ENCODE results near the gene CRACR2B.

GRCh38 chr11:843086-843734 is 15.5 kb downstream of the CRACR2B start:
- TF ChIP-seq HOXA7 (CRISPR knock-in tag; IDR thresholded peaks at IDR 0.05; ENCODE audit: borderline replicate concordance) (no peak), ZNF664 (tag by site-specific recombination; IDR thresholded peaks at IDR 0.05) (no peak), MEIS1 (CRISPR knock-in tag; IDR thresholded peaks at IDR 0.05; ENCODE audit: borderline replicate concordance) (no peak), ZNF501 (tag by site-specific recombination; IDR thresholded peaks at IDR 0.05) (no peak), ZFP37 (tag by site-specific recombination; IDR thresholded peaks at IDR 0.05) (no peak), ZNF19 (tag by site-specific recombination; IDR thresholded peaks at IDR 0.05; ENCODE audit: low read depth) (no peak), ZNF146 (tag by site-specific recombination; IDR thresholded peaks at IDR 0.05) (no peak)
- TF ChIP-seq, protein P1, sequence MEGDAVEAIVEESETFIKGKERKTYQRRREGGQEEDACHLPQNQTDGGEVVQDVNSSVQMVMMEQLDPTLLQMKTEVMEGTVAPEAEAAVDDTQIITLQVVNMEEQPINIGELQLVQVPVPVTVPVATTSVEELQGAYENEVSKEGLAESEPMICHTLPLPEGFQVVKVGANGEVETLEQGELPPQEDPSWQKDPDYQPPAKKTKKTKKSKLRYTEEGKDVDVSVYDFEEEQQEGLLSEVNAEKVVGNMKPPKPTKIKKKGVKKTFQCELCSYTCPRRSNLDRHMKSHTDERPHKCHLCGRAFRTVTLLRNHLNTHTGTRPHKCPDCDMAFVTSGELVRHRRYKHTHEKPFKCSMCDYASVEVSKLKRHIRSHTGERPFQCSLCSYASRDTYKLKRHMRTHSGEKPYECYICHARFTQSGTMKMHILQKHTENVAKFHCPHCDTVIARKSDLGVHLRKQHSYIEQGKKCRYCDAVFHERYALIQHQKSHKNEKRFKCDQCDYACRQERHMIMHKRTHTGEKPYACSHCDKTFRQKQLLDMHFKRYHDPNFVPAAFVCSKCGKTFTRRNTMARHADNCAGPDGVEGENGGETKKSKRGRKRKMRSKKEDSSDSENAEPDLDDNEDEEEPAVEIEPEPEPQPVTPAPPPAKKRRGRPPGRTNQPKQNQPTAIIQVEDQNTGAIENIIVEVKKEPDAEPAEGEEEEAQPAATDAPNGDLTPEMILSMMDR (tag by site-specific recombination; IDR thresholded peaks at IDR 0.05): no peak
- TF ChIP-seq, protein P2, sequence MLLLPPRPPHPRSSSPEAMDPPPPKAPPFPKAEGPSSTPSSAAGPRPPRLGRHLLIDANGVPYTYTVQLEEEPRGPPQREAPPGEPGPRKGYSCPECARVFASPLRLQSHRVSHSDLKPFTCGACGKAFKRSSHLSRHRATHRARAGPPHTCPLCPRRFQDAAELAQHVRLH (tag by site-specific recombination; IDR thresholded peaks at IDR 0.05): no peak
- TF ChIP-seq, protein P3, sequence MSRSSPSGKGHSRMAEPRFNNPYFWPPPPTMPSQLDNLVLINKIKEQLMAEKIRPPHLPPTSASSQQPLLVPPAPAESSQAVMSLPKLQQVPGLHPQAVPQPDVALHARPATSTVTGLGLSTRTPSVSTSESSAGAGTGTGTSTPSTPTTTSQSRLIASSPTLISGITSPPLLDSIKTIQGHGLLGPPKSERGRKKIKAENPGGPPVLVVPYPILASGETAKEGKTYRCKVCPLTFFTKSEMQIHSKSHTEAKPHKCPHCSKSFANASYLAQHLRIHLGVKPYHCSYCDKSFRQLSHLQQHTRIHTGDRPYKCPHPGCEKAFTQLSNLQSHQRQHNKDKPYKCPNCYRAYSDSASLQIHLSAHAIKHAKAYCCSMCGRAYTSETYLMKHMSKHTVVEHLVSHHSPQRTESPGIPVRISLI (tag by site-specific recombination; IDR thresholded peaks at IDR 0.05): no peak

All from HEK293 (cell line).